K562 (cell line): ENCODE data around the gene LEPR. TPM values are rescaled to one million over a fixed set of nuclear protein-coding genes. Genes with fewer than 3 reads are reported as not detected.
A peak's percentile ranks its signal among the peaks of the same experiment; 100 is the strongest.

Source experiments
- HDAC3 ChIP-seq: fragments of 450-650 bp; IDR thresholded peaks from 2 replicates; pipeline ENCODE4 v1.6.1; 2018; ENCODE audit warnings: borderline replicate concordance, mild to moderate bottlenecking, moderate library complexity; ENCODE audit not compliant: partially characterized antibody
- REST ChIP-seq, 2 experiments: fragments of 450-650 bp; formaldehyde crosslinking in 1 of 2; IDR thresholded peaks; 2 replicates each; pipeline versions ENCODE4 v1.4.0 to v1.6.1; 2014 to 2020; ENCODE audit warnings: mild to moderate bottlenecking in 2 of 2, borderline replicate concordance in 1 of 2, low read depth in 1 of 2
- ZNF668 ChIP-seq: fragments of 250-450 bp; sonication (Bioruptor Pico); IDR thresholded peaks from 2 replicates; pipeline ENCODE4 v1.8.0; 2022; ENCODE audit warnings: mild to moderate bottlenecking, inconsistent platforms
- polyA plus RNA-seq, 8 experiments: library from polyadenylated mRNA; depleted of rRNA in 4 of 8; stranded (reverse) in 5 of 8; unstranded in 3 of 8; fragments of >200 nt; fragmentation: Nextera tagmentation in 2 of 8; fragmentation: Illumina TruSeq in 1 of 8; extraction: Ambion mirVana in 2 of 8; extraction: Trizol in 1 of 8; gene quantifications; 2 replicates each; pipeline versions ENCODE4 v1.2.1 to v1.2.3, GENCODE V29; 2011 to 2014; ENCODE audit warnings: inconsistent platforms in 1 of 8, missing spikeins in 1 of 8
- total RNA-seq, 7 experiments: library from RNA; depleted of rRNA in 6 of 7; stranded (reverse); fragments of >200 nt in 6 of 7; fragmentation: Illumina TruSeq in 2 of 7; extraction: Trizol in 2 of 7; gene quantifications; 2 replicates each; pipeline versions ENCODE4 v1.2.1 to v1.2.3, GENCODE V29; 2011 to 2021; ENCODE audit warnings: low replicate concordance in 1 of 7

LEPR gene
- total and polyA plus RNA-seq, 9 of the 15 experiments (the other 6 are each of a cell fraction or from before 2014, with no cell fraction given) = 12.2 to 111 (median 43.1) TPM

- TF ChIP-seq REST (IDR thresholded peaks at IDR 0.05; ENCODE audit: borderline replicate concordance) (peak; percentile 69), REST (CRISPR knock-in tag; IDR thresholded peaks at IDR 0.05; ENCODE audit: low read depth) (no peak), HDAC3 (no peak), ZNF668 (no peak)
- TF ChIP-seq, all 486 proteins: peak for 10
Measured at GRCh38 chr1:65431111-65431705, 10.7 kb downstream of the LEPR start (continued).
